Astrocyte of the cerebellum (primary cell): Measurements from ENCODE around the gene ZNF92.

Experiments
- DNase-seq: peaks from one replicate; pipeline ENCODE4 v3.0.0-alpha.2; 2011; ENCODE audit warnings: low read depth
- H3K4me3 ChIP-seq: 2 replicates; pipeline ENCODE4 v1.5.1; 2011; ENCODE audit warnings: mild to moderate bottlenecking, low read depth, low read length, moderate library complexity
- in situ Hi-C: cut with HindIII; loops from 2 replicates; pipeline ENCODE4 v1.10.0; 2017; ENCODE audit warnings: low sequenced_read_pairs
- TF ChIP-seq, protein P1 (sequence below): IDR thresholded peaks from 2 replicates; pipeline ENCODE4 v1.5.1; 2012; ENCODE audit warnings: low read length, low read depth, moderate library complexity, mild to moderate bottlenecking; ENCODE audit errors: missing control alignments

The ZNF92 gene

DNA sequence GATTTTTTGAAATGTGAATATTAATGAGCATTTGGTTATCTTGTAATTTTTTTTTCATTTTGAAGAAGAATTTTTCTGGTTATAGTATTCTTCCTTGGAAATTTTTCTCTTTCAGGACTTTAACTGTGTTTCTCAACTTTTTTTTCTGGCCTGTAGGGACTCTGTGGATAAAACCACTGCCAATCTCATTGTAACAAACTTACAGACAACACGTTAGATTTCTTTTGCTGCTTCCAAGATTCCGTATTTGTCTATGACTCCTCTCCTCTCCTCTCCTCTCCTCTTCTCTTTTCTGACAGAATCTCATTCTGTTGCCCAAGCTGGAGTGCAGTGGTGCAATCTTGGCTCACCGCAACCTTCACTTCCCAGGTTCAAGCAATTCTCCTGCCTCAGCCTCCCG, 19.4 kb upstream of the ZNF92 start:
- in situ Hi-C loops: no loop called here
- no peak for DNase-seq
- no peak overlapping the region for H3K4me3 ChIP-seq
- TF ChIP-seq, protein P1, sequence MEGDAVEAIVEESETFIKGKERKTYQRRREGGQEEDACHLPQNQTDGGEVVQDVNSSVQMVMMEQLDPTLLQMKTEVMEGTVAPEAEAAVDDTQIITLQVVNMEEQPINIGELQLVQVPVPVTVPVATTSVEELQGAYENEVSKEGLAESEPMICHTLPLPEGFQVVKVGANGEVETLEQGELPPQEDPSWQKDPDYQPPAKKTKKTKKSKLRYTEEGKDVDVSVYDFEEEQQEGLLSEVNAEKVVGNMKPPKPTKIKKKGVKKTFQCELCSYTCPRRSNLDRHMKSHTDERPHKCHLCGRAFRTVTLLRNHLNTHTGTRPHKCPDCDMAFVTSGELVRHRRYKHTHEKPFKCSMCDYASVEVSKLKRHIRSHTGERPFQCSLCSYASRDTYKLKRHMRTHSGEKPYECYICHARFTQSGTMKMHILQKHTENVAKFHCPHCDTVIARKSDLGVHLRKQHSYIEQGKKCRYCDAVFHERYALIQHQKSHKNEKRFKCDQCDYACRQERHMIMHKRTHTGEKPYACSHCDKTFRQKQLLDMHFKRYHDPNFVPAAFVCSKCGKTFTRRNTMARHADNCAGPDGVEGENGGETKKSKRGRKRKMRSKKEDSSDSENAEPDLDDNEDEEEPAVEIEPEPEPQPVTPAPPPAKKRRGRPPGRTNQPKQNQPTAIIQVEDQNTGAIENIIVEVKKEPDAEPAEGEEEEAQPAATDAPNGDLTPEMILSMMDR: no peak

DNA sequence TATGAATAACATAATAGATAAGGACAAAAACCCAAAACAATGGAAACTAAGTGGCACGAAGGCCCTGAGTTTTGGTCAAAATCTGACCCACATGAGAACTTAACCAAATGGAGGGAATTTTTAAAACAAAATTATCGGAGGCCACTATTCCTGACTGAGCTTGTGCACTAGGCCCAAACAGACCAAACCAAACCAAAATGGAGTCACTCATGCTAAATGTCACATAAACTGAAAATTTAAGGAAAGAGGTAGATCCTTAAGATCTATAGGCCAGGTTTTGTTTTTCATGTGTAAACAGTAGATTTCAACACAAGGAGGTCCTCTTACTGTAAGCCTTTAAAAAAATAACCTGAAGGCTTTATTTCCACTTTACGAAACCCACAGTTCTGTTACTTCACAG, 3.8 kb upstream of the ZNF92 start:
- no peak for DNase-seq
- TF ChIP-seq, protein P1: no peak
- in situ Hi-C loops: no loop called here

DNA sequence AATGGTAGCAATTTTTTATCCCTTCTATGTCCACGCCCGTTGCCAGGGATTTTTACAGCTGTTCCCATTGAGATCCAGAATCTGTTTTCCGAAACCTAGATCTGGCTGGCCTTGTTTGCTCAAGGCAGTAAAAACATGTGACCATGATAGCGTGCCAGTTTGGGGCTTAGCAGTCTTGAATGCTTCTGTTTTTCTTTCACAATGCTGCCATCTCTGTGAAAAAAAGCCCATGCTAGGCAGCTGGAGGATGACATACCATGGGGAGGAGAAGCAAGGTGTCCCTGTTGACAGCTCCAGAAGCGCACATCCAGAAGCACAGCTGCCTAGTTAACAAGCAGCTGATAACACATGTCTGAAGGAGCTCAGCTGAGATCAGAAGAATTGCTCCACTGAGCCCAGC, 2.2 kb upstream of the ZNF92 start:
- in situ Hi-C loops: no loop called here
- no peak overlapping the region for H3K4me3 ChIP-seq
- TF ChIP-seq, protein P1: no peak
- DNase-seq: no peak

More for the DNA sequence above, 3.8 kb upstream of the ZNF92 start:
- no peak overlapping the region for H3K4me3 ChIP-seq

- in situ Hi-C loops: no loop called here
- DNase-seq: no peak
- TF ChIP-seq, protein P1: no peak
- H3K4me3 ChIP-seq: no peak overlapping the region
Observed at GRCh38 chr7:65379318-65379717, 5.7 kb downstream of the ZNF92 start.

- TF ChIP-seq, protein P1: no peak
Observed at GRCh38 chr7:65381742-65382141, 8.1 kb downstream of the ZNF92 start.

DNA sequence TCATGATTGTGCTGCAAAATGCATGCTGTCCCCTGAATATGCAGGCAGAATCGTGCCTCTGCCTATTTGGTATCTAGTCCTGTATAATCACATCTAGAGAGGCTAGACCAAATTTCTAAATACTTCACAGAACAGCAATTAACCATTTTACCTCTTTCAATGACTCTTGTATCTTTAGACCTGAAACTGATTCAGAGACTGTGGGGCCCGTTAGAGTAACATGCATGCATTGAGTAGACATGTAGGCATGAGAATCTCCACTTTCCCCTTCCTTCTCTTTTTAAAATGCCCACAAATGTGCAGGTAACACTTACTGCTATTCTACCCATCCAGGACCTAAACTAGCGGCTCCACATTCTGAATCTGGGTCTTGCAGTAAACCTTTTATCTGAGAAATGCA, 8.8 kb downstream of the ZNF92 start:
- in situ Hi-C loops: no loop called here
- TF ChIP-seq, protein P1: no peak
- H3K4me3 ChIP-seq: no peak overlapping the region
- no peak for DNase-seq

More at GRCh38 chr7:65381742-65382141, 8.1 kb downstream of the ZNF92 start:
- H3K4me3 ChIP-seq: no peak overlapping the region
- no peak for DNase-seq
- in situ Hi-C loops: no loop called here

DNA sequence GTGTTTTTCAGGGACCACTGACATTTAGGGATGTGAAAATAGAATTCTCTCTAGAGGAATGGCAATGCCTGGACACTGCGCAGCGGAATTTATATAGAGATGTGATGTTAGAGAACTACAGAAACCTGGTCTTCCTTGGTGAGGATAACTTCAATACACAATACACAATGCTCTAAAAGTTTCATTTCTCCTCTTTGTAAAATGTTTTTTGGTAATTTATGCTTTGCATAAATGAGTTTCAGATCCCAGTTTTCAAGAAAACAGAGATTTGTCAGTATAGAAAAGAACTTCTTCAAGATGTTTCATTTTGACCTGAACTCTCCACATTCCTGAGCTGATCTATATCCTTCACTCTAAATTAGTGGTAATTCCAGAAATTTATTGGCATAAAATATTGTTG, 14.2 kb downstream of the ZNF92 start:
- H3K4me3 ChIP-seq: no peak overlapping the region
- TF ChIP-seq, protein P1: no peak
- DNase-seq: no peak
- in situ Hi-C loops: no loop called here
